ENCODE measurements around the gene BCL11A. TPM values are rescaled to one million over a fixed set of nuclear protein-coding genes. Genes with fewer than 3 reads are reported as not detected.

BCL11A gene
- total RNA-seq, 1 experiment from 2014 or later: 91.4 TPM

DNA sequence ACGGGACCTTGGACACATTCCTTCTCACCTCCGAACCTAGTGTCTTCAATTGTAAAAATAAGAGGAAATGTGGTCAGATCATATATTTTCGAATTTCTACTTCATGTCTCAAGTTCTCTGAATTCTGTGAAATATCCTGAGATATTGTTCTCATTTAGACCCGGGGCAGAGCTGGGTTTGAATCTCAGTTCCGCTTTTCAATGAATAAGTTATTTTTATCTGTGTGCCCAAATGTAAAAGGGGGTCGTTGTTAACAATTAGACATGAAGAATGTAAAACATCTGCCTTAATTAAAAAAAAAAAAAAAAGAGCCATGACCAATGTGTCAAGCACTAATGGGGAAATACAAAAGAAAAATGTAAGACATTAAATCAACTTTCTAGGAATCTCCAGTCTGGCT is 48.9 kb upstream of the BCL11A start:
- Mint-ChIP-seq H3K36me3 (ENCODE audit: insufficient read depth in 1 of 3, low read depth in 3 of 3) (peaks cover 3 to 6% (median 4%) of the 10 kb centered on the region in 3 experiments; a peak in 3 of 7 replicates), H3K27me3 (ENCODE audit: low read depth) (peaks cover 4% of the 10 kb centered on the region), H3K4me3 (no peak overlapping the region), H3K4me1 (peaks cover 16% of the 10 kb centered on the region in 2 experiments), H3K27ac (no peak overlapping the region), H3K9me3 (peaks cover 4 to 8% of the 10 kb centered on the region in 2 experiments; a peak in 4 of 5 replicates)
- DNase-seq: no peak
- H2BK5ac ChIP-seq (ENCODE audit: insufficient read length, low read length): no peak overlapping the region
- TF ChIP-seq, protein P1, sequence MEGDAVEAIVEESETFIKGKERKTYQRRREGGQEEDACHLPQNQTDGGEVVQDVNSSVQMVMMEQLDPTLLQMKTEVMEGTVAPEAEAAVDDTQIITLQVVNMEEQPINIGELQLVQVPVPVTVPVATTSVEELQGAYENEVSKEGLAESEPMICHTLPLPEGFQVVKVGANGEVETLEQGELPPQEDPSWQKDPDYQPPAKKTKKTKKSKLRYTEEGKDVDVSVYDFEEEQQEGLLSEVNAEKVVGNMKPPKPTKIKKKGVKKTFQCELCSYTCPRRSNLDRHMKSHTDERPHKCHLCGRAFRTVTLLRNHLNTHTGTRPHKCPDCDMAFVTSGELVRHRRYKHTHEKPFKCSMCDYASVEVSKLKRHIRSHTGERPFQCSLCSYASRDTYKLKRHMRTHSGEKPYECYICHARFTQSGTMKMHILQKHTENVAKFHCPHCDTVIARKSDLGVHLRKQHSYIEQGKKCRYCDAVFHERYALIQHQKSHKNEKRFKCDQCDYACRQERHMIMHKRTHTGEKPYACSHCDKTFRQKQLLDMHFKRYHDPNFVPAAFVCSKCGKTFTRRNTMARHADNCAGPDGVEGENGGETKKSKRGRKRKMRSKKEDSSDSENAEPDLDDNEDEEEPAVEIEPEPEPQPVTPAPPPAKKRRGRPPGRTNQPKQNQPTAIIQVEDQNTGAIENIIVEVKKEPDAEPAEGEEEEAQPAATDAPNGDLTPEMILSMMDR (conservative IDR thresholded peaks at IDR 0.05): no peak
- H2BK15ac ChIP-seq (ENCODE audit: low read depth, low read length): no peak overlapping the region
- no peaks in the 10 kb centered on the region for H3K4me1 ChIP-seq (ENCODE audit: insufficient read depth, low read length)
- no peak overlapping the region for H2BK120ac ChIP-seq (ENCODE audit: low read depth, low read length, poor library complexity, severe bottlenecking)
- no peak overlapping the region for H3K18ac ChIP-seq (ENCODE audit: insufficient read length, low read depth, low read length)
- no peak overlapping the region for H3K23ac ChIP-seq (ENCODE audit: insufficient read length, low read depth, low read length)
- no peak overlapping the region for H2BK20ac ChIP-seq (ENCODE audit: low read depth, low read length, poor library complexity, severe bottlenecking)
- H3K9ac ChIP-seq (ENCODE audit: extremely low read depth, insufficient read length, low read length): no peak overlapping the region
- H4K5ac ChIP-seq (ENCODE audit: insufficient read length, low read depth, low read length): no peak overlapping the region
- H4K91ac ChIP-seq (ENCODE audit: insufficient read length, low read depth, low read length): no peak overlapping the region
- H3K79me2 ChIP-seq (ENCODE audit: insufficient read depth, low read length): no peaks in the 10 kb centered on the region
- H3K56ac ChIP-seq (ENCODE audit: insufficient read length, low read depth, low read length): no peak overlapping the region
- H3K9me3 ChIP-seq (ENCODE audit: control insufficient read depth, low read depth, low read length): no peaks in the 10 kb centered on the region
- H4K8ac ChIP-seq (replicated peaks; ENCODE audit: insufficient read length, low read depth, low read length): no peak overlapping the region
- H3K23me2 ChIP-seq (ENCODE audit: insufficient read length, low read depth, low read length, poor library complexity, severe bottlenecking): no peaks in the 10 kb centered on the region
- no CpG with 5 or more reads among the region's 6 CpGs for WGBS (ENCODE audit: extremely low coverage, insufficient read length, low lambda C conversion rate)
- H2BK12ac ChIP-seq (ENCODE audit: insufficient read length, low read depth, low read length): no peak overlapping the region
- H3K27ac ChIP-seq (ENCODE audit: insufficient read length, low read depth, low read length): no peak overlapping the region
- no peak overlapping the region for H2AFZ ChIP-seq (ENCODE audit: low read length)
- H3K79me1 ChIP-seq (ENCODE audit: insufficient read depth, low read depth, low read length, poor library complexity, severe bottlenecking): no peaks in the 10 kb centered on the region
- H2AK5ac ChIP-seq (ENCODE audit: insufficient read length, low read length): no peak overlapping the region
- no peaks in the 10 kb centered on the region for H4K20me1 ChIP-seq (ENCODE audit: control insufficient read depth, insufficient read depth, insufficient read length)
- no peak overlapping the region for H3K14ac ChIP-seq (ENCODE audit: insufficient read depth, low read length)
- no peak overlapping the region for H3K4me2 ChIP-seq (ENCODE audit: insufficient read depth, insufficient read length, low read length)
- no peaks in the 10 kb centered on the region for H3K27me3 ChIP-seq (ENCODE audit: insufficient read depth, low read length)
- H3T11ph ChIP-seq (ENCODE audit: low read length): no peak overlapping the region
- H3K4ac ChIP-seq (ENCODE audit: low read depth, low read length): no peak overlapping the region
